Stimulated activated CD4-positive, alpha-beta T cell treated with anti-CD3 and anti-CD28 coated beads, Interleukin-4, amount 100 ng/mL, for 24 hours (primary cell): Measurements from ENCODE around the gene LSM3.
A peak's percentile ranks its signal among the peaks of the same experiment; 100 is the strongest.

Source experiments
- DNase-seq: peaks from one replicate; pipeline ENCODE4 v3.0.0-alpha.2; 2020

The LSM3 gene

DNA sequence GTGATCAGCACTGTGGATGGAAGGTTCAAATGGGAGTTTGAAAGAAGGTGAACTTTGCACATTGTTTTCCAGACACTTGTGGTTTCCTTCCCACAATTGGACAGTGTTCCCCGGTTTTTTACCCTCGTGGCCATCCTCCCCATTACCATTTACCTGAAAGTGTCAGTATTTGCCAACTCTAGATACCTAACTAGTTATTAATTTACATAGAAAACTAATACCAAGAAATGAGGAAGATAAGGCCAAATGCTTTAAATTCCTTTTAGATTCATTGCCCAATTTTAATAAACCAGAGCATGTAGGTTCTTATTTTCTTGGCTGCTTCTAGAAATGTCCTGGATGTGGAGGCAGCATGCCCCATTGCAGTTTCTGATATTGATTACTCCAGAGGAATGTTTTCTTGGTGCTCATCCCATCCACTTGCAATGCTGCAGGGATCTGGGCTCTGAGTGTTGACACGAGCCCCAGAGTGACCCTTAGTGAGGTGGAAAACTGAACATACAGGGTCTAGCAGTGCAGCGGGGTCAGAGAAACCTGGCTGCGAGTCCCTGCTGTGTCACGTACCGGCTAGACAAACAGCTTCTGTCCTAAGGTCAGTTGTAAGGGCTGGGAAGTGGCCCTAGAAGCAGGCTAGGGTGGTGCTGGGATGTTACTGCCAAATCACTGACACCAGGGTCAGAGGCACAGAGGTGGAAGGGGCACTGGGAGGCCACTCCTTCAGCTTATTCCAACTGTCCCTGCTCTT is 23.5 kb downstream of the LSM3 start:
- no peak for DNase-seq

DNA sequence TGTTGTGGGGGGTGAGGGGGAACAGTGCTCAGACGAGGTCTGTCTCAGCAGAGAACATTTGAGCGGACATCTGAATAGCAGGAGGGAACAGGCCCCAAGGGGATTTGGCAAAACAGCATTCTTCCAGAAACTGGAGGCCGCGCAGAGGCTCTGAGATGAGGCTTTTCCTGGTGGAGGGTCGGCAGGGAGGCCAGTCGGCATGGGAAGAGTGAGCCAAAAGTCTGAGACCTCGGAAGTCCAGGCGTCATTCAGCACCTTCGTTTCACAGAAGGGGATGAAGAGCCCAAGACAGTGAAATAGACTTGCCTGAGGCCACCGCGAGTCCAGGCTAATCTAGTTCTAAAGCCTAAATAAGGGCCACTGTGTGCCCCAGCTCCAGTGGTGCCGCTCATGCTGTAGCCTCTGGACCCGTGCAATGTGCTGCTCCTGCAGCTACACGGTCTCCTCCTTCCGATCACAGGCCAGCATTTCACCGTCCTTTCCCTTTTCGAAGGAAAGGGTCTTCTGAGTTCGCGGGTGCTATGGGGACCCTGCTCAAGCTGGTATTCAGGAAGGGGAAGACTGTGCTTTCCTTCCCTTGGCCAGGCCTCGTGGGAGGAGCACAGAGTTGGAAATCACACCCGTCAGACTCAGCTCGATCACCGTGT is 24.4 kb downstream of the LSM3 start:
- no peak for DNase-seq

DNA sequence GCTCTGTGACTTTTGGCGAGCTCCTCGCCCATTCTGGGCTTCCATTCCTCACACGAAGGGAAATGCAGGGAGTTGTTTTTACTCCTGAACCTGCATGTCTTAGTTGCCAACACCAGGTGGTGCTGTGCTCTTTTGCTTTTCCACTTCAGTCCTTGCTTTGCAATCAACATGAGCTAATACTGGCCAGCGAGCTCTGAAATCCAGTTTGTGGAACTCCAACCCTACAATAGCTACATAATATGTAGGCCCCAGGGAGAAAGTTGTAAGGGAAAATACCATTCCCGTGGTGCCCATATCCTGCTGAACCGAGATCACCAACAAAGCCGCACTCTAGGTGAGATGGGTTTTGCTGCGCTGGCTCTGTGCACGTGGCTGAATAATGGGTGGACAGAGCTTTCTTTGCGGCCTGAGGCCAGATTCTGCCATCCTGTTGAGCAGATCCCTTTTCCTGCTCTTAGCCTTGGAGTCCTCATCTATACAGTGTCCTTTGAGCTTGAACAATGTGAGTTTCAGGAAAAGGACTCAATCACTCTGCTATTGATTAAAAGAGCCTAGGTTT is 25.0 kb downstream of the LSM3 start:
- DNase-seq = peak; percentile 41

DNA sequence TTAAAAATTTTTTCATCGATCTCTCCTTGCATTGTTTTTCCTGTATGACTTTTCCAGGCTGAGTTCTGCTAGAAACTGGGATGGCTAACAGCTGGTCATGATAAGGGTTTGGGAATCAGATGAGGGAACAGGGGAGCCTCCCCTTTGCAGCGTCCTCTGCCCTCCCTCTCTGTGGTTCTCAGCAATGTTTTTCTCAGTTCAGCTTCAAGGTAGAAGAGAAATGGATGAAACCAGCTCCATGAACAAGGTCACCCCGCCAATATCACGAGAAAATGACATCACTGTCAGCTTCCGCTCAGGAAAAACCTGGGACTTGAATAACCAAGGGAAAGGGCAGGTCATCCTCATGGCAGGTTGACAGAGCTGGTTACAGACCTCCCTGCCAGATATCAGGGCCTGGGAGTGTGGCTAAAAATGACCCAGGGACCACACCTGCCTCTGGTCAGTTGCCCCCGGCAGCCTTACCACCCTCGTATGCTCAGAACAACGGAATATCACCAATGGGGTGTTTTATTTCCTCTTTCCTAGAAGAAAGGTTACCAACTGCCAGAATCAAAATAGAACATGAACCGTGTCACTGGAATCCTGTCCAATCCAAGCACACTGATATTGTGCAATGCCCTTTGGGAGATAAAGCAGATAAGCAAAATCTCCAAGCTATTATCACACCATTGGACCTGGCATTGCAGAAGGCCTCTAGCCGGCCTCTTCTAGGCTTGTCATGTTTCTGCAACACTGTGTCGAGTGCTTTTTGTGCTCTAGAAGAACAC is 26.1 kb downstream of the LSM3 start:
- no peak for DNase-seq

DNA sequence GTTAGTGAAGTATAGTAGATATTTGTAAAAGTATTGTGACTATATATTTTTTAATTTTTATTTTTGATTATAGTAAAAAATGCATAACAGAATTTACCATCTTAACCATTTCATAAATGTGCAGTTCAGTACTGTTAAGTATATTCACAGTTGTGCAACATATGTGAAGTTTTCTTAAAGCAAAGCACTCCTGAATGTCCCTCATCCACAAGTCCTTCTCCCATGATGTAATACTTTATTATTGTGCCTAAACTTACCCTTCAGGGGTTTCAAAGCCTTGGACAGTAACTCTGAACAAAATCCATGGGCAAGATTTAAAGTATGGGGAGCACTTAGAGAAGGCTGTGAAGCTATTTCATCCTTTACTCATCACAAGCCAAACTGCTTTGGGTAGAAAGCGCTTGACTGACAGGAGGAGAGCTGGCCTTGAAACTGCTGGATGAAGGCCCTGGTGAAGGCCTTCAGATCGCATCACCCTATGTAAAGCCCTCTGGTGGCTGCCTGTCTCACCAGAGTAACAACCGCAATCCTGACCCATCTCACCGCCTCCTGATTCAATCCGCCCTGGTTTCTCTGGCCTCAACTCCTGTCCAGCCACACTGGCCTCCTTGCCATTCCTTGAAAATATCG is 28.0 kb downstream of the LSM3 start:
- no peak for DNase-seq

DNA sequence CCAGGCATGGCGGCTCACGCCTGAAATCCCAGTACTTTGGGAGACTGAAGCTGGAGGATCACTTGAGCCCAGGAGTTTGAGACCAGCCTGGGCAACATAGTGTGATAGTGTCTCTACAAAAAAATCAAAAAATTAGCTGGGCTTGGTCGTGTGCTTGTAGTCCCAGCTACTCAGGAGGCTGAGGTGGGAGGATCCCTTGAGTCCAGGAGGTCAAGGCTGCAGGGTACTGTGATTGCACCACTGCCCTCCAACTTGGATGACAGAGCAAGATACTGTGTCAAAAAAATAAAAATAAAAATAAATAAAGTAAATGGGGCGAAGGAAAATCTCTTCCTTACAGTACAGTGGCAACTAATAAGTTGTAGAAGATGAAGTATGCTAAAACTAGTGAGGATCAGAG is 29.6 kb downstream of the LSM3 start:
- DNase-seq = no peak

DNA sequence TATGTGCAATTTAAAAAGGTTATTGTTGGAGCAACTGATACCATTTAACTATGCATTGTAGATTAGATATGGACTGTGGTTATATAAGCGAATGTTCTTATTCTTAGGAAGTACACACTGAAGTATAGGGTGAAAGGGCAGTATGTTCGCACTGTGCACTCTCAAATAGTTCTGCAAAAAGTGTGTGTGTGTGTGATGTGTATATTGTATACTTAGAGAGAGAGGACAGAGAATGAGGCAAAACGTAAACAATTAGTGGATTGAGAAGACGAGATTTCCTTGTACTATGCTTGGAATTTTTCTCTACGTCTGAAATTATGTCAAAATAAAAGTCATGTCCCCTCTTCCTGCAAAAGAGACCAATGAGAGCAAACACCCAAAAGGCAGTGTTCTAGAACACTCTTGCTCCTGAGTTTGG is 30.4 kb downstream of the LSM3 start:
- DNase-seq = no peak

DNA sequence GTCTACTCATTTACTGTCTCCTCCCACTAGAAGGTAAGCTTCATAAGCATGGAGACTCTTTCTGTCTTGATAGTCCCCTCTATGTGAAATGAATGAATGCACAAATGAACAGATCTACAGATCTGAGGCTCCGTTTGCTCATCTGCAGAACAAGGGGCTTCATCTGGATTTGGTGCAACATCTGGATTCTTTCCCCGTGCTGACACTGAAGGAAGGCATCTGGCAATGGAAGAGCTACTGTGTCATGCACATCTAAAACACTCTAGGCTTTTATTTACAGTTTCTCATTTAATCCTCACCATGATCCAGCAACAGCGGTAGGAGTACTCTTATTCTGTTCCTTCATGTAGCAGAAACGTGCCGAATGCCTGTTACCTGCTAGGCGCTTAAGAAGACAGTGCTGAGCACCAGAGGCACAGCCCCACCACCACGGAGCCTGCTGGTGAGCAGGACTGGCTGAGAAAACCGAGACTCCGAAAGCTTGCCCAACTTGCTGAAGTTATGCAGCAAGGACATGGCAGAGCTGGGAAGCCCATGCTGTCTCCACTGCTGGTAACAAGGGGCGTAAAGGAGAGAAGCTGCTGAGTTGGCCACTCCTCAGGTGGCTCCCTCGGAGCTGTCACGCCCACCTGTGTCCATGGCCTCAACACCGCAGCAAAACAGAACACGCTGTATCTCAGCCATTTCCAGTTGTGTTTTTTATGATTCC is 31.1 kb downstream of the LSM3 start:
- no peak for DNase-seq

DNA sequence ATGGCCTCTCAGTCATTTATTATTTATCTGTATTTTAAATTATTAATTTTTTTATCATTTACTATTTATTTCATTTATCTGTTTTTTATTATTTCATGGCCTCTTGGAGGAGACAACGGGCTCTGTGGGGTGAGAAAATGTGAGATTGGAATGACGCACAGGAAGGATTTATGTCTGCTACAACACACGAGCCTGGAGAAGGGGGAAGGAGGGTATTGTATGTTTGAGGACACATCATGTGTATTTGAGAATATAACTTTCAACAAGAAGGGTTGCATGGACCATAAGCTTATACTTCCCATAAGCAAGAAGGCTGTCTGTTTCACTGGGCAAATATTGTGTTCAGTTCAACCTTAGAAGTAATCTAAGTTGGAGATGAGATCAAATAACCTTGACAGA is 31.7 kb downstream of the LSM3 start:
- no peak for DNase-seq

DNA sequence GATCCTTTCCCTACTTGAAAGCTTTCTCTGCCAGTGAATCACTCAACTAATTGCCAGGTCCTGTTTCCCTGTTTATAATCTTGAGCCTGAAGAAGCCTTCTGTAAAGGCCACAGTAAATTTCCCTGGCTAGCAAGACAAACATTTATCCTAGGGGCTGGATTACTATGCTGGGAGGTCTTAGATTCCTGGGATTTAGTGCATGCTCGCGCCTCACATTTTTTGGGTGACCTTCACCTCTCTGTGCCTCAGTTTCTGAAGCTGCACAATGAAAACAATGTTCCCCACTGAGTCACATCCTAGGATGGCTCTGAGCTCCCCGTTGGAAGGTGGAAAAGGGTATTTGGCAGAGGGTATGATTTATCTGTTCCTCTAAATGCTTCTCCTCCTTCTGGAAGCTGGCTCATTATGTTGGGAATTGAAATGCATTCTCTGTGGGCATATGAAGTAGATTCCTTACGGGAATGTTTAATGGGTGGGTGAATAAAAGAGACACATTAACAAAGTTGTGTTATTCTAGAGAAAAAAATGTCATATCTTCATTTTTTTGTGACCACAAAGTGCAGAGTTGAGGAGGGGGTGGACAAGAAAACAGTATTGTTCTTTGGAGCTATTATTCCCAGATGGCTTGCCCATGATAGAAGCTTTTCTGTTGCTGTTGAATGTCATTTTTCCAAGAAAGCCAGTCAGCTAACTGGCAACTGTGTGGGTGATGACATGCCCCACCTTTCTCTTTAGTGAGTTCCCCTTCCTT is 32.4 kb downstream of the LSM3 start:
- DNase-seq = no peak

DNA sequence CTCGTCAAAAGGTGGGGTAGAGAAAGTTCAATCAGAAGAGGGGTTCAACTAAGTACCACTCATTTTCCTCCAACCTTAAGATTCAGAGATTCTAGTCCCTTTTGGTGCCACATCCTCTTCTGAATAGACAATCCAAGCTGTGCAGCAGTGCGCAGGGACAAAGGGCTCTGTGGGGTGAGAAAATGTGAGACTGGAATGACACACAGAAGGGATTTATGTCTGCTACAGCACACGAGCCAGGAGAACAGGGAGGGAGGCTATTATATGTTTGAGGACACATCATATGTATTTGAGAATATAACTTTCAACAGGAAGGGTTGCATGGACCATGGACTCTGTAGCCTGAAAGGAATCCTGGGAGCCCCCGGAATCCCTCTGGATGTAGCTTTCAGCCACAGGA is 33.0 kb downstream of the LSM3 start:
- DNase-seq = no peak

DNA sequence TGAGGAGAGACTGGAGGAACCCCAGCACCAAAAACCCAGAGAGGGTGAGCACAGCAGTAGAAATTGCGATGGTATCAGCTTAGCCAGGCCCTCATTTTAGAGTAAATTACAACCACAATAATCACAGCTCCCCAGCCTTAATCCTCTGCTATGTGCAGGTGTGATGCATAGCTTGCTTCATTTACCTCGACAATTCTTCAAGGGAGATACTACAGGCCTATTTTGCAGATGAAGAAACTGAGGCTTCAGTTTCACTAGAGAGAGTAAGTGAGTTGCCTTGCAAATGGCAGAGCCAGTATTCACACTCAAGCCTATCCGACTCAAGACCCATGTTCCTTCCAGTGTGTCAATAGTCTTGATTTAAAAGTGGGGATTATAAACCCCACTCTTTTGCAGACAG is 33.4 kb downstream of the LSM3 start:
- DNase-seq = no peak

DNA sequence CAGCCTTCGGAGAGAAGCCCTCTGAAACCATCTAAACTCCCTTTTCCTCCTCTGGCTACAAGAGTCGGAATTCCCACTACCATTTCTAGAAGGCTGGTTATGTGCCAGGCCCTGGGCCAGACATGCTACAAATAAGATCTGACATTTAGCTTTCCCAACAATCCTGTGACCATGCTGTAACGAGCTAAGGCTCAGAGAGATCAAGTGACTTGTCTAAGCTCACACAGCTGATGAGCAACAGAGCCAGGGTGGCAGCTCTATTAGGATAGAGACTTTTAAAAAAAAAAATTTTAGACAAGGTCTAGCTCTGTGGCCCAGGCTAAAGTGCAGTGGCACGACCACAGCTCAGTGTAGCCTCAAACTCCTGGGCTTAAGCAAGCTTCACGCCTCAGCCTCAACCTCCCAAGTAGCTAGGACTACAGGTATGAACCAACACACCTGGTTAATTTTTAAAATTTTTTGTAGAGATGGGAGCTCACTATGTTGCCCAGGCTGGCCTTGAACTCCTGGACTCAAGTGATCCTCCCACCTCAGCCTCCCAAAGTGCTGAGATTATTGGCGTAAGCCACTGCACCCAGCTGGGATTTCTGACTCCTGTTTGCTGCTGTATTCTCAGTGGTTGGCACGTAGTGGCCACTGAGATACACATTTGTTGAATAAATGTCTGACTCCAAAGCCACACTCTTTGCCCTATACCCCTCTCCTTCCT is 34.6 kb downstream of the LSM3 start:
- DNase-seq = no peak

DNA sequence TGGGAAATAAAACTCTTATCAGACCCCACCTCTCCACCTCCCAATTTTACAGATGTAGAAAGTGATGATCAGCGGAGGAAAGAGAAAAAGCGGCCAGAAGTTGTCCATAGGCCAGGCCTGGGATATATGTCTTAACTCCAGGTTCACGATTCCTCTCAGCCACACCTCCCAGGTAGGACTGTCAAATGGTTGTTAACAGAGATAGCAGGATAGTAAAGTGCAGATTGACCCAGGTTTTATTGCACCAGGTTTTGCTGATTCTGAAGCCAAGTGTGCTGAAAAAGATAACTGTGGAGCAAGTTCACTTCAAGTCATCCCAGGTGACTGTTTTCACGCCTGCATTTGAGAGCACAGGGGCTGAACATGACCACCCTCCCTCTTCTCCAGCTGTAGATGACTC is 36.1 kb downstream of the LSM3 start:
- DNase-seq = no peak

DNA sequence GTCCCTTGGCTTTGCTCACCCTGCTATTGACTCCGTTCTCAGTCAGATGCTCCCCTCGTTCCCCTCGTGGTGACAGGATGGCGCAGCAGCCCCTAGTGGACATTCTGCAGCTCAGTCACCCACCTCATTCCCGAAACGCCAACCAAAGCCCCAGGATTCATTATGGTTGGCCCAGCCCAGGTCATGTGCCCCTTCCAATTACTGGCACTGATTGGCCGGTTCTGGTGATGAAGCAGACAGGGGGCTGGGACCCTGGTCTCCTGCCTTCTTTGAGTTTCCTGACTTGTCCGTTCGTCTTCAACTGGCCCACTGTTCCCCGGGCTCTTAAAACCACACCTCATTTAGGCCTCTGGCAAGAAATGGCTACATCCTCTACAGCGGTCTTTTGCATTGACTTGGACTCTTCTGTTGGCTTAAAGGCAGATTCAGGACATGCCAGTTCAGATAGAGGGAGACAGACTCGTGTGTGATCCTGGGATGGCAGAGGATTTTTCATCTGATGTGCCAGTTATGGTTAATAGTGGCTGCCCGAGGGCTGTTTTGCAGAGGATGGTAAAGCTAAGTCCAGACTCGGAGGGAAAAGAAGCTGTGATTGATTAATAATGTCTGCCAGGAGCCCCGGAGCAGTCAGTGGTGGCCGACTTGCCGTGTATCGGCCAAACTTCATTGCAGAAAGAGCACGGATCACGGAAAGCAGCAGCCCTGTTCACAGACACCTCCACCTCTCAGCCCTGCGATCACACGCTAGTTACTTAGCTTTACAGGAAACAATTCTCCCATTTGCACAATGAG is 37.8 kb downstream of the LSM3 start:
- peak; percentile 77 for DNase-seq

DNA sequence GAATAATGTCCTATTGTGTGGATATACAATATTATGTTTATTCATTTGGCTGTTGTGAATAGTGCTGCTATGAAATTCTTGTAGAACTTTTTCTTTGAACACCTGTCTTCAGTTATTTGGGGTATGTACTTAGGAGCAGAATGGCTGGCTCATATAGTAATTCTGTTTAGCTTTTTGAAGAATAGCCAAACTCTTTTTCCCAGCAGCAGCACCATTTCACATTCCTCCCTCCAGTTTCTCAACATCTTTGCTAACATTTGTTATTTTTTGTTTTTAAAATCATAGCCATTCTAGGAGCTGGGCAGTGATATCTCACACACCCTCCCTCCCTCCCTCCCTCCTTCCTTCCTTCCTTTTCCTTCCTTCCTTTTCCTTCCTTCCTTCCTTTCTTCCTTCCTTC is 39.7 kb downstream of the LSM3 start:
- DNase-seq = no peak

DNA sequence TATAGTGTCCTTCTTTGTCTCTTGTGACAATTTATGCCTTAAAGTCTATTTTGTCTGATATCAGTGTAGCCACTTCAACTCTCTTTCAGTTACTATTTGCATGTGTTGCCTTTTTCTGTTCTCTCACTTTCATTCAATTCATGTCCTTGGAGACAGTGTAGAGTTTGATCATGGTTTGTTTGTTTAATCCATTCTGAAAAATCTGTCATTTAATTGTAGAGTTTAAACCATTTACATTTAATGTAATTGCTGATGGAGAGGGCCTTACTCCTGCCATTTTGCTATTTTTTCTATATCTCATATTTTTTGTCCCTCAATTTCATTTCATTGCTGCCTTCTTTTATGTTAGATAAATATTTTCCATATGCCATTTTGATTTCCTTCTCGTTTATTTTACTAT is 42.3 kb downstream of the LSM3 start:
- DNase-seq = no peak

DNA sequence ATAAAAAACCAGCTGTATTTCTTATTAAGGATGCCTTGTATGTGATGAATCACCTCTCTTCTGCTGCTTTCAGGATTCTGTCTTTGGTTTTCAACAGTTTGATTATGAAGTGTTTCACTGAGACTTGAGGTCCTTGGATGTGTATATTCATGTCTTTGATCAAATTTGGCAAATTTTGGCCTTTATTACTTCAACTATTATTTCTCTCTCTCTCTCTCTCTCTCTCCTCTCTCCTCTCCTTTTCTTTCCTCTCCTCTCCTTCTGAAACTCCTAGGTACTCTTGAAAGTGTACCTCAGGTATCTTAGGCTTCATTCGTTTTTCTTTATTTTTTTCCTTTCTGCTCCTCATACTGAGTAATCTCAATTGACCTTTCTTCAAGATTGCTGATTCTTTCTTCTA is 43.3 kb downstream of the LSM3 start:
- DNase-seq = no peak

DNA sequence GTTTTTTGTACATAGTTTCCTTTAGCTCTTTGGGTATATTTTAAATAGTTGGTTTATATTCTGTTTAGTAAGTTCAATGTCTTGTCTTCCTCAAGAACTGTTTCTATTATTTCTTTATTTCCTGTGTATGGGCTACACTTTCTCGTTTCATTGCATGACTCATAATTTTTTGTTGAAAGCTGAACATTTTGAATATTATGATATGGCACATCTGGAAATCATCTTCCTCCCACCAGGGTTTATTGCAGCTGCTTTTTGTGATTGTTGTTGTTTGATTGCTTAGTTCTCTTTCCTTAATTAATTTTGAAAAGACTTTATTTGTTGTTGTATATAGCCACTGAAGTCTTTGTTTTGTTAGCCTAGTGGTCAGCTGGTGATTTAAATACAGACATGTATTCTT is 43.8 kb downstream of the LSM3 start:
- DNase-seq = no peak

DNA sequence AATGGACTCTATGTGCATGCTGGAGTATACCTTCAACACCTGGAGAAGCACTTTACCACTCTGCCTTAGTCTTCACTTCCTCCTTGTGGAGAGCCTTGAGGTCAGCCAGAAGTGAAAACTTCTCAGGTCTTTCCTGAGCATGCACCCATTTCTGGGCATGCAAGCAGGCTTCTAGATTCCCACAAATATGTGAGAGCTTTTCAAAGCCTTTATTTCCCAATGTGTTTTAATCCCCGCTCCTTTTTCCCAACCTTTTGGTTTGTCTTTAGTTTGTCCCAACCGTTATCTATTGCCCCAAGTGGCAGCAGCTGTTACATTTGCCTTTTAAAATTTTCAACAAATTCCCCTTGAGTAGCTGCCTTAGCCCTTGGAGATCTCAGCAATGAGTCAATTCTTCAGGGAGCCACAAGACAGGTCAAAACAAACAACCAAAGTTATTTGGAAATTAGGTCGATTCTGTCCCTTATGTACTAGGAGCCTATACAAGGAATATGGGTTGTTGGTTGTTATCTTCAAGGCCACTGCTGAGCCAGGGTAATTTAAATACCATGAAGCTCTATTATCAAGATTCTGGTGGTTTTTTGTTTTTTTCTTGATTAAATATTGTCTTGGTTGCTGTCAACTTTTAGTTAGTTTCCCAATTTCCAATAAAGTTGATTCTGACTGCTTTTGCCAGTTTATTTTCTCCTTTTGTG is 44.4 kb downstream of the LSM3 start:
- DNase-seq = no peak
